ENCODE results near the gene ATAD3A. TPM values are rescaled to one million over a fixed set of nuclear protein-coding genes. Genes with fewer than 3 reads are reported as not detected.
A peak's percentile ranks its signal among the peaks of the same experiment; 100 is the strongest.
"Not testable (repeated sequence)": the region's sequence is repeated elsewhere in the genome, so short reads cannot be mapped to it uniquely, and the experiment has no call there.

The ATAD3A gene
- polyA plus RNA-seq (2013, experiment 1 of 2) = 38.8 TPM
- polyA plus RNA-seq (2013, experiment 2 of 2) = 39.0 TPM

DNA sequence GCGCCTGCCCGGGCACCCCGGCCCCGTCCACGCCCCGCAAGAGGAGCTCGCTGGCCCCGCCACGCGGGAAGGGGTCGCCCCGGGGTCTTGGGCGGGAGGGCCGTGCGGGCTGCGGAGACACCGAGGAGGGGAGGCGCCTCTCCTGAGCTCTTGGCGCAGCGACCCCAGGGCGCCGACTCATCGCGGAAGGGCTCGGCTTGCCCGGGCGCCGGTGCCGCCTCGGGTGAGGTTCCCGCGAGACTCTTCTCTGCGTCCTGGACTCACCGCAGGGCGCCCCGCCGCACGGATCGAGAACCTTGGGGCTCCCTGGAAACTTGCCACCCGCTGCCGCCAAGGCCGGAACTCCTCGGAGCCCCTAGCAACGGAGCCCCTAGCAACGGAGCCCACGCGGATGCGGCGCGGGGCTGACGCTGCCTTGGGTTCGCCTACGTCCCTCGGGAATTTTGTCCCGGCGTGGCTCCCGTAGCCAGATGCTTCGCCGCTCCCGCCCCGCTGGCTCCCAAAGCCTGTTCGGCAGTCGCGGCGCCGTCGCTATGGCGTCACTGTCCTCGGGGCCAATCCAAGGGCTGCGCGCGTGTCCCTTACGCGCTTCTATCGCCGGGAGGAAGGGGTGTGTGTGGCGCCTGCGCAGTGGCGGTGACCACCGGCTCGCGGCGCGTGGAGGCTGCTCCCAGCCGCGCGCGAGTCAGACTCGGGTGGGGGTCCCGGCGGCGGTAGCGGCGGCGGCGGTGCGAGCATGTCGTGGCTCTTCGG, at the start of gene ATAD3A:
Gene ATAD3A (plus strand): TSS at position 630 of the 753 bp plus-strand sequence. CDS start 107 bp downstream, at position 737.
- H3K4ac ChIP-seq (ENCODE audit: low read depth, low read length) = peak within 1 kb of the TSS; percentile 77
- no peak within 1 kb of the TSS for H3K23ac ChIP-seq (ENCODE audit: low read length)
- no peaks in the 10 kb centered on the region for H3K36me3 ChIP-seq (ENCODE audit: control insufficient read depth, insufficient read depth, low read length)
- peak; percentile 99 for DNase-seq
- no peak within 1 kb of the TSS for H2AK5ac ChIP-seq (ENCODE audit: low read length)
- H3K9ac ChIP-seq (ENCODE audit: low read length) = peak within 1 kb of the TSS; percentile 71
- H2BK5ac ChIP-seq (ENCODE audit: low read length) = no peak within 1 kb of the TSS
- peak within 1 kb of the TSS; percentile 73 for H3K27ac ChIP-seq (ENCODE audit: low read depth, low read length)
- H3K4me1 ChIP-seq (ENCODE audit: control insufficient read depth, low read depth, low read length) = no peaks in the 10 kb centered on the region
- no peak within 1 kb of the TSS for H4K5ac ChIP-seq (ENCODE audit: low read length)
- H3K56ac ChIP-seq (ENCODE audit: low read length) = peak within 1 kb of the TSS; percentile 93
- H3K4me3 ChIP-seq (ENCODE audit: low read length) = peak within 1 kb of the TSS; percentile 39
- no peaks in the 10 kb centered on the region for H3K79me1 ChIP-seq (ENCODE audit: low read length)
- peak within 1 kb of the TSS; percentile 53 for H3K4me2 ChIP-seq (ENCODE audit: low read length)
- H3K18ac ChIP-seq (ENCODE audit: low read length) = peak within 1 kb of the TSS; percentile 81
- H3K27me3 ChIP-seq (ENCODE audit: insufficient read depth, low read length, poor library complexity) = no peaks in the 10 kb centered on the region
- H4K8ac ChIP-seq (ENCODE audit: low read depth, low read length) = no peak within 1 kb of the TSS
- no peaks in the 10 kb centered on the region for H3K79me2 ChIP-seq (ENCODE audit: control insufficient read depth, insufficient read depth, low read length)
- H2BK15ac ChIP-seq (replicated peaks; ENCODE audit: low read depth) = no peak within 1 kb of the TSS
- H2BK120ac ChIP-seq (ENCODE audit: low read depth, low read length) = no peak within 1 kb of the TSS
- WGBS (ENCODE audit: extremely low coverage, insufficient coverage, low lambda C conversion rate) = no CpG with 5 or more reads among the region's 99 CpGs

DNA sequence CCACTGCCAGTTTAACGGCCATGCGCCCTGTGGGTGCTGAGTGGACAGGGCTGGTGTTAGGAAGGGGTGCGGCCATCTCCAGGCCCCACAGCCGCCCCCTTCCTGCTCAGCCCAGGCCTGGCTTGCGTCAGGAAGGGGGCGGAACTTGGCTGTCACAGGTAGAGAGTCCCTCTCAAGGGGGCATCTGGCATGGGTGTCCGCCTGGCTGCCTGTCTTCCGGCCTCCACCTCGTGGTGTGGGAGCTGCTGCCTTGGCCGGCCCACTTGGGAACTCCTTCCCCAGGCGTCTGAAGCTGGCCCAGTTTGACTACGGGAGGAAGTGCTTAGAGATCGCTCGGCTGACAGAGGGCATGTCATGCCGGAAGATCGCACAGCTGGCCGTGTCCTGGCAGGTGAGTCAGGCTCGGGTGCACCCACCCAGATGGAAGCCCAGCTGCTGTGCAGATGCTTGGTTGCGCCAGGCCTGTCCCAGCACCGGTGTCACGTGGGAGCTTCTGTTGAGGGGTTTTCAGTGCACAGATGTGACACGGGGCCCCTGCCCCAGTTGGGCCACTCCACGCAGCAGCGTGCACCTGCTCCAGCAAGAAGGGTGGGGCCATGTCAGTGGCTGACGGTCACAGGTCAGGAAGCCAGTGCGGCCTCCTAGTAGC, 49.5 kb upstream of the ATAD3A start:
- peak; percentile 16 for DNase-seq
- H3K23ac ChIP-seq (ENCODE audit: low read length) = no peak overlapping the region
- H4K5ac ChIP-seq (ENCODE audit: low read length) = no peak overlapping the region
- no peaks in the 10 kb centered on the region for H3K36me3 ChIP-seq (ENCODE audit: control insufficient read depth, insufficient read depth, low read length)
- H3K27ac ChIP-seq (ENCODE audit: low read depth, low read length) = no peak overlapping the region
- H3K9ac ChIP-seq (ENCODE audit: low read length) = no peak overlapping the region
- H3K79me1 ChIP-seq (ENCODE audit: low read length) = no peaks in the 10 kb centered on the region
- H3K4me1 ChIP-seq (ENCODE audit: control insufficient read depth, low read depth, low read length) = no peaks in the 10 kb centered on the region
- no peak overlapping the region for H2BK15ac ChIP-seq (replicated peaks; ENCODE audit: low read depth)
- no peak overlapping the region for H3K18ac ChIP-seq (ENCODE audit: low read length)
- H3K4me2 ChIP-seq (ENCODE audit: low read length) = no peak overlapping the region
- no peak overlapping the region for H2BK120ac ChIP-seq (ENCODE audit: low read depth, low read length)
- H3K4me3 ChIP-seq (ENCODE audit: low read length) = no peak overlapping the region
- no peaks in the 10 kb centered on the region for H3K79me2 ChIP-seq (ENCODE audit: control insufficient read depth, insufficient read depth, low read length)
- WGBS (ENCODE audit: extremely low coverage, insufficient coverage, low lambda C conversion rate) = no CpG with 5 or more reads among the region's 26 CpGs
- no peak overlapping the region for H2AK5ac ChIP-seq (ENCODE audit: low read length)
- H3K4ac ChIP-seq (ENCODE audit: low read depth, low read length) = no peak overlapping the region
- no peak overlapping the region for H3K56ac ChIP-seq (ENCODE audit: low read length)
- no peak overlapping the region for H2BK5ac ChIP-seq (ENCODE audit: low read length)
- H3K27me3 ChIP-seq (ENCODE audit: insufficient read depth, low read length, poor library complexity) = no peaks in the 10 kb centered on the region
- no peak overlapping the region for H4K8ac ChIP-seq (ENCODE audit: low read depth, low read length)

DNA sequence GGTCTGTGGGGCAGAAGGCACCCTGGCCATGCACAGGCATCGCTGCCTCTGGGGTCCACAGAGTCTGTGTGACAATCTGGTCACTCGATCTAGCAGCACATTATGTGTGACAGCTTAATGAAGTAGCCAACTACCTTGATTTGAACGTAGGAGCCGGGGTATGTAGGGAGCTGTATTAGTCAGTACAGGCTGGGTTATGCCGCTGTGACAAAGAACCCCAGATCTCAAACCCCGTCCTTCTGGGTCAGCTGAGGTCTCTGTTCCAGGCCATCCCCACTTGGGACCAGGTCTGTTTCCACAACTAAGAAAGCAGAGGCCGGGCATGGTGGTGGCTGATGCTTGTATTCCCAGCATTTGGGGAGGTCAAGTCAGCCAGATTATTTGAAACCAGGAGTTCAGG, 48.6 kb upstream of the ATAD3A start:
- Histone ChIP-seq H3K27ac (ENCODE audit: low read depth, low read length) (no peak overlapping the region), H2AK5ac (ENCODE audit: low read length) (no peak overlapping the region), H3K4me3 (ENCODE audit: low read length) (no peak overlapping the region), H3K4ac (ENCODE audit: low read depth, low read length) (no peak overlapping the region), H3K18ac (ENCODE audit: low read length) (no peak overlapping the region), H2BK15ac (replicated peaks; ENCODE audit: low read depth) (no peak overlapping the region), H3K56ac (ENCODE audit: low read length) (no peak overlapping the region), H3K9ac (ENCODE audit: low read length) (no peak overlapping the region), H3K4me1 (ENCODE audit: control insufficient read depth, low read depth, low read length) (no peaks in the 10 kb centered on the region), H4K5ac (ENCODE audit: low read length) (no peak overlapping the region), H3K23ac (ENCODE audit: low read length) (no peak overlapping the region), H3K79me1 (ENCODE audit: low read length) (no peaks in the 10 kb centered on the region), H3K4me2 (ENCODE audit: low read length) (no peak overlapping the region), H2BK5ac (ENCODE audit: low read length) (no peak overlapping the region), H2BK120ac (ENCODE audit: low read depth, low read length) (no peak overlapping the region), H3K79me2 (ENCODE audit: control insufficient read depth, insufficient read depth, low read length) (no peaks in the 10 kb centered on the region), H3K27me3 (ENCODE audit: insufficient read depth, low read length, poor library complexity) (no peaks in the 10 kb centered on the region), H3K36me3 (ENCODE audit: control insufficient read depth, insufficient read depth, low read length) (no peaks in the 10 kb centered on the region), H4K8ac (ENCODE audit: low read depth, low read length) (no peak overlapping the region)
- WGBS (ENCODE audit: extremely low coverage, insufficient coverage, low lambda C conversion rate) = no CpG with 5 or more reads among the region's 7 CpGs
- DNase-seq = no peak

DNA sequence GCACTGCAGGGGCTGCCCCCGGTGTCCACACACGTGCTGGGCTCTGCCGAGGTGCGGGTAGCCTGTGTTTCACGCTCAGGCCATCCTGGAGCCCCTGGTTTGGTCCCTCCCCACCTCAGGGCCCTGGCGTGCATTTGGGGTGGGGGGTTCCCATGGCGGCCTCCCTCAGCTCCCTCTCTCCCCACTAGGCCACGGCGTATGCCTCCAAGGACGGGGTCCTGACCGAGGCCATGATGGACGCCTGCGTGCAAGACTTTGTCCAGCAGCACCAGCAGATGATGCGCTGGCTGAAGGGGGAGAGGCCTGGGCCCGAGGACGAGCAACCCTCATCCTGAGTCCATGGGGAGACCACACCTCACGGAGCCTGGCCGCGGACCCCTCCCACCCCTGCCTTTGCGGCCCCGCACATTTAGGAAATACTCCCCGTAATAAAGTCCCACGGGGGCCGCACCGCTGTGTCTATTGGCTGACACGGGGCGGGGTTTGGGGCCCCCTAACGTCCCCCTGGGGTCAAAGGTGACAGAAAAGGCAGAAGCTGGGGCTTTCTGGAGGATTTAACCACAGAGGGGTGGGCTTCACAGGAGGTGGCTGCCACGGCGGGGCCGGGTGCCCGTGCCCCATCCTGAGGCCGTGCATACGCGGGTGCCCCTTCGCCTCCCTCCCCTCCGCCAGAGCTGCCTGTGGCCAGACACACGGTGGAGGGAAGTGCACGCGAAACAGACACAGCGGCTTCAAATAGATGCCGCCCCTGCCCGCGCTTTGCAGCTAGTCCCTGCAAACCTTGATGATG, 43.6 kb upstream of the ATAD3A start:
- peaks cover 10% of the 10 kb centered on the region for H3K79me2 ChIP-seq (ENCODE audit: control insufficient read depth, insufficient read depth, low read length)
- not testable (repeated sequence) for H3K9ac ChIP-seq (ENCODE audit: low read length); H3K56ac ChIP-seq (ENCODE audit: low read length); H3K27me3 ChIP-seq (ENCODE audit: insufficient read depth, low read length, poor library complexity); H2BK5ac ChIP-seq (ENCODE audit: low read length); H3K18ac ChIP-seq (ENCODE audit: low read length); H3K23ac ChIP-seq (ENCODE audit: low read length); H3K4ac ChIP-seq (ENCODE audit: low read depth, low read length); H2BK120ac ChIP-seq (ENCODE audit: low read depth, low read length); H3K4me3 ChIP-seq (ENCODE audit: low read length); H3K4me2 ChIP-seq (ENCODE audit: low read length); H3K4me1 ChIP-seq (ENCODE audit: control insufficient read depth, low read depth, low read length); H2AK5ac ChIP-seq (ENCODE audit: low read length); H4K5ac ChIP-seq (ENCODE audit: low read length); H2BK15ac ChIP-seq (replicated peaks; ENCODE audit: low read depth); H4K8ac ChIP-seq (ENCODE audit: low read depth, low read length); H3K79me1 ChIP-seq (ENCODE audit: low read length); H3K36me3 ChIP-seq (ENCODE audit: control insufficient read depth, insufficient read depth, low read length); H3K27ac ChIP-seq (ENCODE audit: low read depth, low read length); DNase-seq
- WGBS (ENCODE audit: extremely low coverage, insufficient coverage, low lambda C conversion rate) = no CpG with 5 or more reads among the region's 44 CpGs

DNA sequence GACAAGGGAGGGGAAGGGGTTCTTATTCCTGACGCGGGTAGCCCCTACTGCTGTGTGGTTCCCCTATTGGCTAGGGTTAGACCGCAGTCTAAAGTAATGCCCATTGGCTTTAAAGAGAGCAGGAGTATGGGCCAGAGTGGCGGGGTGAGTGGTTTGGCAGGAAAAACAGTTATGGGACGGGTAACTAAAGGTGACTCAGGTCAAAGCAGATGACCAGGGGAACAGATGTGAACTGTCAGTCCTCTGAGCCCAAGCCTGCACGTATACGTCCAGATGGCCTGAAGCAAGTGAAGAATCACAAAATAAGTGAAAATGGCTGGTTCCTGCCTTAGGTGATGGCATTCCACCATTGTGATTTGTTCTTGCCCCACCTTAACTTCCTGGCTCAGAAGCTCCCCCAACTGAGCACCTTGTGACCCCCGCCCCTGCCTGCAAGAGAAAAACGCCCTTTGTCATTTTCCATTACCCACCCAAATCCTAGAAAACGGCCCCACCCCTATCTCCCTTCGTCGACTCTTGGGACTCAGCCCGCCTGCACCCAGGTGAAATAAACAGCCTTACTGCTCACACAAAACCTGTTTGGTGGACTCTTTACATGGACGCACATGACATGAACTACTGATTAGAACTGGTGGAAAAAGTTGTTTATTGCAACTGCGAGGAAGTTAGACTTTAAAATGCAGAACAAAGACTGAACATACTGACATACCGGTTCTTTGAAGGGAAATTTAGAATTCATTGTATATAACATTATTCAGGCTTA, 41.2 kb upstream of the ATAD3A start:
- Histone ChIP-seq H2AK5ac (ENCODE audit: low read length) (peak overlapping the region; percentile 58), H3K23ac (ENCODE audit: low read length) (no peak overlapping the region), H3K27ac (ENCODE audit: low read depth, low read length) (peak overlapping the region; percentile 57), H2BK15ac (replicated peaks; ENCODE audit: low read depth) (no peak overlapping the region), H4K8ac (ENCODE audit: low read depth, low read length) (no peak overlapping the region), H3K4me1 (ENCODE audit: control insufficient read depth, low read depth, low read length) (no peaks in the 10 kb centered on the region), H3K18ac (ENCODE audit: low read length) (no peak overlapping the region), H3K4me2 (ENCODE audit: low read length) (peak overlapping the region; percentile 87), H4K5ac (ENCODE audit: low read length) (peak overlapping the region; percentile 87), H3K4ac (ENCODE audit: low read depth, low read length) (no peak overlapping the region), H3K27me3 (ENCODE audit: insufficient read depth, low read length, poor library complexity) (no peaks in the 10 kb centered on the region), H3K79me1 (ENCODE audit: low read length) (peaks cover 4% of the 10 kb centered on the region), H3K4me3 (ENCODE audit: low read length) (peak overlapping the region; percentile 71), H3K36me3 (ENCODE audit: control insufficient read depth, insufficient read depth, low read length) (no peaks in the 10 kb centered on the region), H3K56ac (ENCODE audit: low read length) (peak overlapping the region; percentile 91), H2BK120ac (ENCODE audit: low read depth, low read length) (no peak overlapping the region), H2BK5ac (ENCODE audit: low read length) (no peak overlapping the region), H3K79me2 (ENCODE audit: control insufficient read depth, insufficient read depth, low read length) (peaks cover 21% of the 10 kb centered on the region), H3K9ac (ENCODE audit: low read length) (peak overlapping the region; percentile 91)
- no CpG with 5 or more reads among the region's 16 CpGs for WGBS (ENCODE audit: extremely low coverage, insufficient coverage, low lambda C conversion rate)
- DNase-seq = peak; percentile 58

Data from mesendoderm (in vitro differentiated cells).